K562 (cell line): ENCODE data around the gene HINT2.

ENCODE experiments used
- JUNB ChIP-seq: fragments of 450-650 bp; formaldehyde crosslinking; conservative IDR thresholded peaks from 2 replicates; pipeline ENCODE4 v1.4.0; 2020; ENCODE audit warnings: mild to moderate bottlenecking
- MCM2 ChIP-seq: fragments of 450-650 bp; IDR thresholded peaks from 2 replicates; pipeline ENCODE4 v1.6.1; 2017; ENCODE audit warnings: low read depth, mild to moderate bottlenecking

DNA sequence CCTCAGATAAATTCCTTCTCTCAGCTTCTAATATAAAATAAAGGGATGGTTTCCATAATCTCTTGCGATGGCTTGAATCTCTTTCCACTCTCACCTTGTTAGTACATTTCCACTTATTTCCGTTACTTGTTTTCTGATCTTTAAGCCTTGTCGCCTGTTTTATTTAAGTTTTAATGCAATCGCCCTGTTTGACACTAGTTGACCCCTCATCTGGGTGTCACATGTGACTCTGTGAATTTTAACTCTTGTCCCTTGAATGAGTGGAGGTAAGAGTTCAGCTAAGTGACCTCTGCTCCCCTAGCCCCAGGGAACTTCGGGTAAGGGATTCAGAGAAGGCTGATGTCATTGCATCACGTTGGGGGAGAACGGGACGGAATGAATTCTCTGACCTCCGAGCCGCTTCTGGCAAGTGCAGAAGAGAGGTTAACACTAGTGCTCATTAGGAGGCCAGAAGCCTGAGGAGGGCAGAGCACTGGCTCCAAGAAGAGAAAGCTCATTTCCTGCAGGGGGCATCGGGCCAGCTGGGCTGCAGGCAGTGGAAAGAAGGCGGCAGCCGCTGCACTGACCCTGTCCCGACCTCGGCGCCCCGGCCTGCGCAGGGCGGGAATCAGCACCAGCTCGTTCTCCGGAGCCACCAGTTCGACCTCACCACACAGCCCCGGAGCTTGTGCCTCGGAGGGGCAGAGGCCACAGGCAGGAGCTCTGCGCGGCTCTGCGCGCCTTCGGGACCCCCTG is 569 bp downstream of the HINT2 start:
- no peak for TF ChIP-seq JUNB (CRISPR knock-in tag)
- TF ChIP-seq MCM2, result no peak
